ENCODE results near the gene UPK1B.
A peak's percentile ranks its signal among the peaks of the same experiment; 100 is the strongest.

UPK1B gene

GRCh38 chr3:119149484-119149883 lies 23.9 kb upstream of the UPK1B start:
- Histone ChIP-seq H3K27ac (ENCODE audit: extremely low read depth, low read depth, low read length) (no peak overlapping the region), H3K9me3 (ENCODE audit: control insufficient read depth, insufficient read depth, low read depth, low read length) (no peaks in the 10 kb centered on the region), H3K36me3 (ENCODE audit: control insufficient read depth in 2 of 2, insufficient read depth in 1 of 2, low read length in 2 of 2) (no peaks in the 10 kb centered on the region), H3K4me3 (ENCODE audit: low read depth, low read length) (no peak overlapping the region), H3K4me1 (ENCODE audit: control insufficient read depth, insufficient read depth, low read length) (no peaks in the 10 kb centered on the region)
- ChIA-PET CTCF (no interaction called here), POLR2A (no interaction called here)
- TF ChIP-seq ZNF623 (tag by site-specific recombination; IDR thresholded peaks at IDR 0.05) (no peak), ZNF366 (tag by site-specific recombination; conservative IDR thresholded peaks at IDR 0.05) (no peak), ZFP41 (tag by site-specific recombination; IDR thresholded peaks at IDR 0.05; ENCODE audit: borderline replicate concordance) (no peak), PRDM10 (tag by site-specific recombination; IDR thresholded peaks at IDR 0.05) (no peak), ZNF518A (tag by site-specific recombination; conservative IDR thresholded peaks at IDR 0.05; ENCODE audit: low read depth) (no peak), ATF2 (tag by site-specific recombination; IDR thresholded peaks at IDR 0.05; ENCODE audit: low read depth) (peak; percentile 72), ZNF704 (tag by site-specific recombination; IDR thresholded peaks at IDR 0.05) (no peak), ZNF391 (tag by site-specific recombination; IDR thresholded peaks at IDR 0.05; ENCODE audit: borderline replicate concordance, low read depth) (no peak), ZBTB8A (tag by site-specific recombination; IDR thresholded peaks at IDR 0.05) (no peak), ZNF629 (tag by site-specific recombination; IDR thresholded peaks at IDR 0.05) (peak; percentile 45), ZFHX2 (tag by site-specific recombination; conservative IDR thresholded peaks at IDR 0.05) (no peak), ZNF416 (tag by site-specific recombination; IDR thresholded peaks at IDR 0.05) (no peak), HOXC10 (CRISPR knock-in tag; IDR thresholded peaks at IDR 0.05) (no peak)

- POLR2A ChIA-PET = no interaction called here
- CTCF ChIA-PET = no interaction called here
- no peak overlapping the region for H3K4me3 ChIP-seq (ENCODE audit: low read depth, low read length)
- no peaks in the 10 kb centered on the region for H3K36me3 ChIP-seq (ENCODE audit: control insufficient read depth in 2 of 2, insufficient read depth in 1 of 2, low read length in 2 of 2)
- no peaks in the 10 kb centered on the region for H3K9me3 ChIP-seq (ENCODE audit: control insufficient read depth, insufficient read depth, low read depth, low read length)
- no peaks in the 10 kb centered on the region for H3K4me1 ChIP-seq (ENCODE audit: control insufficient read depth, insufficient read depth, low read length)
- no peak overlapping the region for H3K27ac ChIP-seq (ENCODE audit: extremely low read depth, low read depth, low read length)
- TF ChIP-seq ZSCAN30 (tag by site-specific recombination; IDR thresholded peaks at IDR 0.05) = no peak
- TF ChIP-seq ZNF19 (tag by site-specific recombination; IDR thresholded peaks at IDR 0.05; ENCODE audit: low read depth) = no peak
- no peak for TF ChIP-seq ZFP41 (tag by site-specific recombination; IDR thresholded peaks at IDR 0.05; ENCODE audit: borderline replicate concordance)
- no peak for TF ChIP-seq HOXA7 (CRISPR knock-in tag; IDR thresholded peaks at IDR 0.05; ENCODE audit: borderline replicate concordance)
- TF ChIP-seq ZNF184 (tag by site-specific recombination; IDR thresholded peaks at IDR 0.05) = no peak
- TF ChIP-seq KLF8 (tag by site-specific recombination; IDR thresholded peaks at IDR 0.05) = no peak
- TF ChIP-seq ZNF561 (tag by site-specific recombination; IDR thresholded peaks at IDR 0.05; ENCODE audit: borderline replicate concordance) = no peak
- TF ChIP-seq PRDM10 (tag by site-specific recombination; IDR thresholded peaks at IDR 0.05) = no peak
- no peak for TF ChIP-seq HOXD13 (CRISPR knock-in tag; IDR thresholded peaks at IDR 0.05; ENCODE audit: borderline replicate concordance)
- TF ChIP-seq ZNF600 (tag by site-specific recombination; IDR thresholded peaks at IDR 0.05) = no peak
These were observed 16.5 kb upstream of the UPK1B start for GRCh38 chr3:119156868-119157267.
